Measurements from ENCODE around the gene TIMMDC1.
"Not testable (repeated sequence)": the region's sequence is repeated elsewhere in the genome, so short reads cannot be mapped to it uniquely, and the experiment has no call there.

TIMMDC1 gene

GRCh38 chr3:119514637-119515036, 16.3 kb downstream of the TIMMDC1 start:
- no peak for DNase-seq

- no peak for DNase-seq
Observed at GRCh38 chr3:119517112-119517511, 18.8 kb downstream of the TIMMDC1 start.

- no peak for DNase-seq
Observed at GRCh38 chr3:119518026-119518425, 19.7 kb downstream of the TIMMDC1 start.

- DNase-seq: no peak
Observed at GRCh38 chr3:119524931-119525662, 26.8 kb downstream of the TIMMDC1 start.

GRCh38 chr3:119527714-119528113, 29.4 kb downstream of the TIMMDC1 start:
- no peak for DNase-seq

GRCh38 chr3:119529883-119530282, 31.5 kb downstream of the TIMMDC1 start:
- DNase-seq: no peak

GRCh38 chr3:119530456-119530855, 32.1 kb downstream of the TIMMDC1 start:
- DNase-seq: no peak

- no peak for DNase-seq
Observed at GRCh38 chr3:119531151-119531550, 32.8 kb downstream of the TIMMDC1 start.

- no peak for DNase-seq
Observed at GRCh38 chr3:119534296-119534695, 35.9 kb downstream of the TIMMDC1 start.

- no peak for DNase-seq
Observed at GRCh38 chr3:119536757-119537156, 38.4 kb downstream of the TIMMDC1 start.

- no peak for DNase-seq
Observed at GRCh38 chr3:119538772-119539171, 40.4 kb downstream of the TIMMDC1 start.

- no peak for DNase-seq
Observed at GRCh38 chr3:119541547-119541946, 43.2 kb downstream of the TIMMDC1 start.

GRCh38 chr3:119542168-119542767, 43.9 kb downstream of the TIMMDC1 start:
- no peak for DNase-seq

- DNase-seq: no peak
Observed at GRCh38 chr3:119543147-119543546, 44.8 kb downstream of the TIMMDC1 start.

- DNase-seq: no peak
Observed at GRCh38 chr3:119547227-119547626, 48.9 kb downstream of the TIMMDC1 start.

- DNase-seq: no peak
Observed at GRCh38 chr3:119548341-119548740, 50.0 kb downstream of the TIMMDC1 start.

- no peak for DNase-seq
Observed at GRCh38 chr3:119550192-119550910, 52.0 kb downstream of the TIMMDC1 start.

GRCh38 chr3:119551598-119551997, 53.3 kb downstream of the TIMMDC1 start:
- DNase-seq: no peak

- DNase-seq: not testable (repeated sequence)
Observed at GRCh38 chr3:119552928-119553327, 54.6 kb downstream of the TIMMDC1 start.

- no peak for DNase-seq
Observed at GRCh38 chr3:119553823-119554415, 55.6 kb downstream of the TIMMDC1 start.

GRCh38 chr3:119555309-119555735, 57.0 kb downstream of the TIMMDC1 start:
- no peak for DNase-seq

- no peak for DNase-seq
Observed at GRCh38 chr3:119555929-119556328, 57.6 kb downstream of the TIMMDC1 start.

- DNase-seq: no peak
Observed at GRCh38 chr3:119557192-119557876, 59.0 kb downstream of the TIMMDC1 start.
